HCT116 (cell line): ENCODE measurements around the gene ERC2.

ENCODE experiments used
- CEBPB ChIP-seq: IDR thresholded peaks from 2 replicates; pipeline ENCODE4 v1.6.1; 2012; ENCODE audit warnings: low read depth
- CTCF ChIP-seq, 3 experiments: fragments of 200-600 bp in 1 of 3; sonication (generic) in 1 of 3; IDR thresholded peaks in 2 of 3; conservative IDR thresholded peaks in 1 of 3; 2 replicates each; pipeline ENCODE4 v1.5.1; 2012 to 2017; ENCODE audit warnings: low read depth in 2 of 3, low read length in 2 of 3, antibody characterized with exemption in 1 of 3, borderline replicate concordance in 1 of 3, control low read depth in 1 of 3, mild to moderate bottlenecking in 1 of 3, mixed read lengths in 1 of 3, mixed run types in 1 of 3, moderate library complexity in 1 of 3; ENCODE audit not compliant: insufficient read depth in 1 of 3
- EZH2phosphoT487 ChIP-seq: fragments of 200-600 bp; IDR thresholded peaks from 2 replicates; pipeline ENCODE4 v1.6.1; 2018; ENCODE audit warnings: antibody characterized with exemption, borderline replicate concordance
- FOSL1 ChIP-seq: IDR thresholded peaks from 2 replicates; pipeline ENCODE4 v1.6.1; 2012; ENCODE audit warnings: low read depth
- POLR2A ChIP-seq: IDR thresholded peaks from 2 replicates; pipeline ENCODE4 v1.7.0; 2011; ENCODE audit warnings: borderline replicate concordance; ENCODE audit not compliant: insufficient read depth, insufficient read length; ENCODE audit errors: extremely low read depth
- RAD21 ChIP-seq: IDR thresholded peaks from 2 replicates; pipeline ENCODE4 v1.6.1; 2012; ENCODE audit warnings: low read depth, mild to moderate bottlenecking
- SIN3A ChIP-seq: IDR thresholded peaks from 2 replicates; pipeline ENCODE4 v1.6.1; 2012; ENCODE audit warnings: low read depth

- TF ChIP-seq CEBPB (no peak), FOSL1 (no peak), CTCF (IDR thresholded peaks at IDR 0.05 in 2 of 3, conservative IDR thresholded peaks at IDR 0.05 in 1 of 3; ENCODE audit: borderline replicate concordance in 1 of 3, insufficient read depth in 1 of 3, low read depth in 2 of 3, low read length in 2 of 3) (no peak), SIN3A (no peak), RAD21 (no peak), POLR2A (no peak), EZH2phosphoT487 (no peak)
Measured at GRCh38 chr3:56413911-56414310, 54.4 kb downstream of the ERC2 start.
